Heart left ventricle (tissue), 13 donors: Measurements from ENCODE around the gene TARBP2.

Experiments used
- CTCF ChIP-seq, 12 donors: fragments of 200-600 bp; sonication (generic) in 4 of 12; IDR thresholded peaks; one replicate each; pipeline versions ENCODE4 v1.5.0 to v1.8.0; 2018 to 2022; ENCODE audit warnings: antibody characterized with exemption in 12 of 12, mild to moderate bottlenecking in 5 of 12
- POLR2A ChIP-seq, 2 donors: fragments of 450-650 bp; IDR thresholded peaks; one replicate each; pipeline ENCODE4 v1.6.1; 2017; ENCODE audit warnings: antibody characterized with exemption in 2 of 2, mild to moderate bottlenecking in 2 of 2, moderate library complexity in 2 of 2
- donor health status: ischemic (EF 13 %, LVEDD 7.1; RV severe dilation, severe dysfunction).
- donor health status: DM: no; HTN: yes; CAD: no.
- donor health status: DM: no; HTN: no; CAD: no.
- donor health status: ischemic (EF 25% LVEDD 6.9; RV normal size, moderate dysfunction).
- donor health status: ischemic (EF 25% LVEDD 5.7; RV mildly dilated, moderate dysfunction).
- donor health status: ischemic (EF 35%, LVEDD 5.7; RV mildly dilated, moderate dysfunction).
- donor health status: nonischemic (EF 11% LVEDD 7.7; RV severe dilation, severe dysfunction).
- donor health status: DM: yes; HTN: yes; CAD: no.
- donor health status: PGD.
- donor health status: ischemic (EF 29% LVEDD 5.4; RV normal size, mild dysfunction).
- donor health status: nonischemic (EF 23%, LVEDD 6.1; RV moderate dilation, normal function).

- no peak for TF ChIP-seq CTCF (IDR thresholded peaks at IDR 0.05)
- no peak for TF ChIP-seq POLR2A (IDR thresholded peaks at IDR 0.05)
These were observed 29.0 kb upstream of the TARBP2 start for GRCh38 chr12:53472056-53472582.
